ENCODE measurements around the gene SLC1A1.

The SLC1A1 gene

DNA sequence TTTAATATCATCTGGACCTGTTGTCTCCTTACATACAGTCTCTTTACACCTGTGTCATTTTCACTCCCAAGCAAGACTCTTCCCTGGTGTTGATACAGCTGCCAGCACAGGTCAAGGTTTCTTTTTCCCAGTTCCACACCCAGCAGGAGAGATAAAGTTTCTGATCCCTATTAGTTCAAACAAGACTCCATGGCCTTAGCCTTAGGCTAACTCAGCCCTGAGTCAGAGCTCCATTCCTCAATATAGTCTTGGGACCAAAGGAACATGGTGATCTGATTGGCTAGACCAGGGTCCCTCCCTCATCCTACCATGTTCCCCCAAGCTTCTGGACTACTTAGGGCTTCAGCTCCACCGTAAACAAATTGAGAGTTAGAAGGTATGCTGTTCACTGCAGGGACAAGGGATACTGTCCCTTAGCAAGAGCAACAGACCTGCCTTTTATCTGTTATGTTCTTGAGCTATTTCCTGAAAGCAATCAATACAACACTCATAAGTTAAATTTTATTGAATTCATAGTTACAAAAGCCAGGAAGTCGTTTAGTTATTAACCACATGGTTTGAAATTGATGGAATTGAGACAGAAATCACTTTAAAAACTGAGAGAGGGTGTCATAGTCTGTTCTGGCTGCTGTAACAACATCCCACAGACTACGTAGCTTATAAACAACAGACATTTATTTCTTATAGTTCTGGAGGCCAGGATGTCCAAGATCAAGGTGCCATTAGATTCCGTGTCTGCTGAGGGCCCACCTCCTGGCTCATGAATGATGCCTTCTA is 20.5 kb downstream of the SLC1A1 start:
- no peak for TF ChIP-seq RAD21 (IDR thresholded peaks at IDR 0.05; ENCODE audit: low read depth)

DNA sequence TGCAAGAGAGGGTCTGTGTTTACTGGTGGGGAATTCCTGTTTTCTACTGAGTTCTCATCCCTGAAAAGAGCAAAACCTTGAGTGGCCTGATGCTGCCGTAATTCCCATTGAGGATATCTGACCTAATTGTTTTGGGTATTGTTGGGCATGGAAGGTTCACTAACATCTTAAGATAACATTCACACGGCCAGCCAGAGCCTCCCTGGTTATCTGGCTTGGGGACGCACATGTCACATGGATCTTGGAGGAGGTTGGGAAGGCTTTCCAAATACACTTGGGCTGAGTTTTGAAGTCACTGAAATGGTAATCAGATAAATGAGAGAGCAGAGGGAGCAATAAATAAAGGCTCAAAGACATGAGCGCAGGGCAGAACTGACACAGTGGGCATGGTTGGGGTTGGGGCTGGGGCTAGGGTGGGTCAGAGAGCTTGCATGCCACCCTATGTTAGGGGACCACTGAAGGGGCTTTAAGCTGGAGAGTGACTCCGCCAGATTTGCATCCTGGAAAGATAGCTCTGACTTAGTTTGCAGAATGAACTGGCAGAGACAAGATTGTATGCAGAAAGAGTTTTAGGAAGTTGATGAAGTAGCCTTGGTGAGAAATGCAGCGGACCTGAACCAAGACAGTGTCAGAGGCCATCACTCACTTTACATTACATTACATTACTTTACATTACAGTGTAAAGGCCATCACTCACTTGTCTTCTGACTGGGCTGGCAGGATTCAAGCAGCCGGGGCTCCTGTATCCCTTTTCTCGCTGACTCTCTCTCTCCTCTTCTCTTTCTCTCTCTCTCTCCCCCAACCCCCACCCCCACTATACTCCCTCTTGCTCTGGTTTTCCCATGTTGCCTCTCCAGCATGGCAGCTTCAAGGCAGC is 24.2 kb downstream of the SLC1A1 start:
- no peak for TF ChIP-seq ZBTB7A (IDR thresholded peaks at IDR 0.05; ENCODE audit: low read depth)
- TF ChIP-seq RAD21 (IDR thresholded peaks at IDR 0.05; ENCODE audit: low read depth) = no peak
- TF ChIP-seq USF1 (IDR thresholded peaks at IDR 0.05) = no peak
- no peak for TF ChIP-seq REST (IDR thresholded peaks at IDR 0.05; ENCODE audit: low read depth)
- TF ChIP-seq MAX (IDR thresholded peaks at IDR 0.05) = no peak
- no peak for TF ChIP-seq EGR1 (IDR thresholded peaks at IDR 0.05)
- TF ChIP-seq TCF12 (IDR thresholded peaks at IDR 0.05; ENCODE audit: low read depth) = no peak
- no peak for TF ChIP-seq FOXM1 (IDR thresholded peaks at IDR 0.05; ENCODE audit: borderline replicate concordance, low read depth)
- no peak for TF ChIP-seq NFIC (IDR thresholded peaks at IDR 0.05)
- no peak for TF ChIP-seq YY1 (IDR thresholded peaks at IDR 0.05; ENCODE audit: low read depth)
- no peak for TF ChIP-seq CEBPB (IDR thresholded peaks at IDR 0.05)
- no peak for TF ChIP-seq CREB1 (IDR thresholded peaks at IDR 0.05; ENCODE audit: low read depth)
- no peak for TF ChIP-seq EP300 (IDR thresholded peaks at IDR 0.05; ENCODE audit: borderline replicate concordance)
- TF ChIP-seq TAF1 (IDR thresholded peaks at IDR 0.05; ENCODE audit: low read depth) = no peak
- TF ChIP-seq TEAD4 (IDR thresholded peaks at IDR 0.05) = no peak

GRCh38 chr9:4515958-4516375 is 25.7 kb downstream of the SLC1A1 start:
- no peak for TF ChIP-seq NFIC (IDR thresholded peaks at IDR 0.05)
- TF ChIP-seq CEBPB (IDR thresholded peaks at IDR 0.05) = no peak
- TF ChIP-seq TEAD4 (IDR thresholded peaks at IDR 0.05) = no peak
- no peak for TF ChIP-seq CREB1 (IDR thresholded peaks at IDR 0.05; ENCODE audit: low read depth)
- TF ChIP-seq FOXM1 (IDR thresholded peaks at IDR 0.05; ENCODE audit: borderline replicate concordance, low read depth) = no peak
- no peak for TF ChIP-seq EGR1 (IDR thresholded peaks at IDR 0.05)
- no peak for TF ChIP-seq RAD21 (IDR thresholded peaks at IDR 0.05; ENCODE audit: low read depth)
- no peak for TF ChIP-seq YY1 (IDR thresholded peaks at IDR 0.05; ENCODE audit: low read depth)
- no peak for TF ChIP-seq USF1 (IDR thresholded peaks at IDR 0.05)
- no peak for TF ChIP-seq TCF12 (IDR thresholded peaks at IDR 0.05; ENCODE audit: low read depth)
- TF ChIP-seq MAX (IDR thresholded peaks at IDR 0.05) = no peak
- no peak for TF ChIP-seq REST (IDR thresholded peaks at IDR 0.05; ENCODE audit: low read depth)
- TF ChIP-seq EP300 (IDR thresholded peaks at IDR 0.05; ENCODE audit: borderline replicate concordance) = no peak
- TF ChIP-seq TAF1 (IDR thresholded peaks at IDR 0.05; ENCODE audit: low read depth) = no peak

- no peak for TF ChIP-seq REST (IDR thresholded peaks at IDR 0.05; ENCODE audit: low read depth)
- TF ChIP-seq TAF1 (IDR thresholded peaks at IDR 0.05; ENCODE audit: low read depth) = no peak
- no peak for TF ChIP-seq EGR1 (IDR thresholded peaks at IDR 0.05)
- no peak for TF ChIP-seq TCF12 (IDR thresholded peaks at IDR 0.05; ENCODE audit: low read depth)
- TF ChIP-seq RAD21 (IDR thresholded peaks at IDR 0.05; ENCODE audit: low read depth) = no peak
- TF ChIP-seq YY1 (IDR thresholded peaks at IDR 0.05; ENCODE audit: low read depth) = no peak
- no peak for TF ChIP-seq FOXM1 (IDR thresholded peaks at IDR 0.05; ENCODE audit: borderline replicate concordance, low read depth)
- no peak for TF ChIP-seq MAX (IDR thresholded peaks at IDR 0.05)
- TF ChIP-seq EP300 (IDR thresholded peaks at IDR 0.05; ENCODE audit: borderline replicate concordance) = no peak
- no peak for TF ChIP-seq CREB1 (IDR thresholded peaks at IDR 0.05; ENCODE audit: low read depth)
- TF ChIP-seq NFIC (IDR thresholded peaks at IDR 0.05) = no peak
- TF ChIP-seq CEBPB (IDR thresholded peaks at IDR 0.05) = no peak
- TF ChIP-seq USF1 (IDR thresholded peaks at IDR 0.05) = no peak
- TF ChIP-seq ZBTB7A (IDR thresholded peaks at IDR 0.05; ENCODE audit: low read depth) = no peak
- TF ChIP-seq TEAD4 (IDR thresholded peaks at IDR 0.05) = no peak
Observed at GRCh38 chr9:4517274-4517673, 27.0 kb downstream of the SLC1A1 start.

Data from Ishikawa (cell line).